Activated gamma-delta T cell treated with Interleukin-2 at 50 U/mL for 16 hours (primary cell): ENCODE measurements around the gene CNTNAP5.
A peak's percentile ranks its signal among the peaks of the same experiment; 100 is the strongest.

Source experiments
- DNase-seq: peaks from one replicate; pipeline ENCODE4 v3.0.0-alpha.2; 2020

Gene CNTNAP5

GRCh38 chr2:124025171-124025580 lies at the start of gene CNTNAP5:
TSS of gene CNTNAP5 (plus strand) at chr2:124025287. CDS start at chr2:124025651, 364 bp downstream.
- peak; percentile 9 for DNase-seq

- no peak for DNase-seq
These were observed 48.9 kb upstream of the CNTNAP5 start for GRCh38 chr2:123976054-123976648.

- no peak for DNase-seq
These were observed 31.3 kb upstream of the CNTNAP5 start for GRCh38 chr2:123993728-123994323.

- DNase-seq, result no peak
These were observed 25.4 kb upstream of the CNTNAP5 start for GRCh38 chr2:123999681-124000080.

GRCh38 chr2:124001696-124002430 lies 23.2 kb upstream of the CNTNAP5 start:
- DNase-seq, result no peak

GRCh38 chr2:124018890-124019289 lies 6.2 kb upstream of the CNTNAP5 start:
- DNase-seq, result no peak

- no peak for DNase-seq
These were observed 421 bp upstream of the CNTNAP5 start for GRCh38 chr2:124024561-124025170.

- DNase-seq, result no peak
These were observed 876 bp downstream of the CNTNAP5 start for GRCh38 chr2:124025891-124026434.

- no peak for DNase-seq
These were observed 1.4 kb downstream of the CNTNAP5 start for GRCh38 chr2:124026503-124026902.

GRCh38 chr2:124027182-124027581 lies 2.1 kb downstream of the CNTNAP5 start:
- no peak for DNase-seq

- no peak for DNase-seq
These were observed 7.7 kb downstream of the CNTNAP5 start for GRCh38 chr2:124032799-124033198.

GRCh38 chr2:124034265-124034664 lies 9.2 kb downstream of the CNTNAP5 start:
- no peak for DNase-seq

GRCh38 chr2:124035001-124035400 lies 9.9 kb downstream of the CNTNAP5 start:
- no peak for DNase-seq

GRCh38 chr2:124039032-124039431 lies 13.9 kb downstream of the CNTNAP5 start:
- DNase-seq, result no peak

GRCh38 chr2:124039762-124040291 lies 14.7 kb downstream of the CNTNAP5 start:
- DNase-seq, result no peak

GRCh38 chr2:124045894-124046293 lies 20.8 kb downstream of the CNTNAP5 start:
- no peak for DNase-seq

- DNase-seq, result no peak
These were observed 21.2 kb downstream of the CNTNAP5 start for GRCh38 chr2:124046332-124046731.

GRCh38 chr2:124048102-124048501 lies 23.0 kb downstream of the CNTNAP5 start:
- no peak for DNase-seq

- DNase-seq, result no peak
These were observed 23.6 kb downstream of the CNTNAP5 start for GRCh38 chr2:124048664-124049063.

- DNase-seq, result no peak
These were observed 24.0 kb downstream of the CNTNAP5 start for GRCh38 chr2:124049136-124049535.

GRCh38 chr2:124050833-124051497 lies 25.9 kb downstream of the CNTNAP5 start:
- no peak for DNase-seq

GRCh38 chr2:124053796-124054195 lies 28.7 kb downstream of the CNTNAP5 start:
- DNase-seq, result no peak

GRCh38 chr2:124063596-124063995 lies 38.5 kb downstream of the CNTNAP5 start:
- no peak for DNase-seq
